ENCODE data around the gene CC2D2A.
"Not testable (repeated sequence)": the region's sequence is repeated elsewhere in the genome, so short reads cannot be mapped to it uniquely, and the experiment has no call there.

Gene CC2D2A

GRCh38 chr4:15507679-15508078 is 38.0 kb downstream of the CC2D2A start:
- no peak overlapping the region for H3K4me3 ChIP-seq (ENCODE audit: low read depth, low read length)

GRCh38 chr4:15510961-15511360 is 41.3 kb downstream of the CC2D2A start:
- no peak overlapping the region for H3K4me3 ChIP-seq (ENCODE audit: low read depth, low read length)
- DNase-seq (ENCODE audit: low read depth): no peak
- TF ChIP-seq, protein P1, sequence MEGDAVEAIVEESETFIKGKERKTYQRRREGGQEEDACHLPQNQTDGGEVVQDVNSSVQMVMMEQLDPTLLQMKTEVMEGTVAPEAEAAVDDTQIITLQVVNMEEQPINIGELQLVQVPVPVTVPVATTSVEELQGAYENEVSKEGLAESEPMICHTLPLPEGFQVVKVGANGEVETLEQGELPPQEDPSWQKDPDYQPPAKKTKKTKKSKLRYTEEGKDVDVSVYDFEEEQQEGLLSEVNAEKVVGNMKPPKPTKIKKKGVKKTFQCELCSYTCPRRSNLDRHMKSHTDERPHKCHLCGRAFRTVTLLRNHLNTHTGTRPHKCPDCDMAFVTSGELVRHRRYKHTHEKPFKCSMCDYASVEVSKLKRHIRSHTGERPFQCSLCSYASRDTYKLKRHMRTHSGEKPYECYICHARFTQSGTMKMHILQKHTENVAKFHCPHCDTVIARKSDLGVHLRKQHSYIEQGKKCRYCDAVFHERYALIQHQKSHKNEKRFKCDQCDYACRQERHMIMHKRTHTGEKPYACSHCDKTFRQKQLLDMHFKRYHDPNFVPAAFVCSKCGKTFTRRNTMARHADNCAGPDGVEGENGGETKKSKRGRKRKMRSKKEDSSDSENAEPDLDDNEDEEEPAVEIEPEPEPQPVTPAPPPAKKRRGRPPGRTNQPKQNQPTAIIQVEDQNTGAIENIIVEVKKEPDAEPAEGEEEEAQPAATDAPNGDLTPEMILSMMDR (IDR thresholded peaks at IDR 0.05; ENCODE audit: low read depth, low read length, missing control alignments): no peak

More at GRCh38 chr4:15507679-15508078, 38.0 kb downstream of the CC2D2A start:
- TF ChIP-seq, protein P1 (IDR thresholded peaks at IDR 0.05; ENCODE audit: low read depth, low read length, missing control alignments): no peak
- no peak for DNase-seq (ENCODE audit: low read depth)

DNA sequence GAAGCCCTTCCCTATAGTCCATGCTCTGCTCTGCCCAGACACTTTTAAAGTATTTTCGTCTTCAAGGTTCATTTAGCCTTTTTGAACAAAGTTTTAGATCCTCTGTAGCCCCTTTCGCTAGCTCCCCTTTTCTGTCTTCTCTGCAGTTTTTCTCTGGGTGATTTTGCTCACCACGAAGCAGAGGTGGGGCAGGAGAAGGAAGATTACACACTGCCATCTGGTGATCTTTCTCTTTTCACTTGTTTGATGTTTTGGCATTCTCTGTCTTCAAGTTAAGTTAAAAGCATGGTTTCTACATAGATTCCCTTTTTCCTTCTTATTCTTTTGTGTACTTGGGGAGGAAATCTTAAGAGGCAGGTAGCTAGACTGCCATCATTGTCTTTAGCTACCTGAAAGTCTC is 43.9 kb downstream of the CC2D2A start:
- TF ChIP-seq, protein P1 (IDR thresholded peaks at IDR 0.05; ENCODE audit: low read depth, low read length, missing control alignments): no peak
- no peak for DNase-seq (ENCODE audit: low read depth)
- H3K4me3 ChIP-seq (ENCODE audit: low read depth, low read length): no peak overlapping the region

GRCh38 chr4:15515106-15515505 is 45.4 kb downstream of the CC2D2A start:
- no peak overlapping the region for H3K4me3 ChIP-seq (ENCODE audit: low read depth, low read length)
- no peak for DNase-seq (ENCODE audit: low read depth)
- TF ChIP-seq, protein P1 (IDR thresholded peaks at IDR 0.05; ENCODE audit: low read depth, low read length, missing control alignments): no peak

DNA sequence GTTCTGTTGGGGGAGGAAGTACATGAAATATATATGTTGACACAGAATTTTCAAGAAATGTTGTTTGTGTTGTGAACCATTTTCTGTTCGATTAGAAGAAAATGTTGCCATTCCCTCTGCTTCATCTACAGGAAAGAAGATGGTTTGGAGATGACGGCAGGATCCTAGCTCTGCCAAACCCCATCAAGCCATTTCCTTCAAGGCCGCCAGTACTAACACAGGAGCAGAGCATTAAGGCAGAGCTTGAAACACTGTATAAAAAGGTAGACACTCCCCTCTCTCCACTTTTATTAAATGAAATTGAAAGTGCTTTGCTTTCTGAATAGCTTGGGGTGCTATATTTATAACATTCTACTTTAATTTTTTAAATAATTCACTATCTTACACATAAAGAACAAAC is 46.8 kb downstream of the CC2D2A start:
- TF ChIP-seq, protein P1 (IDR thresholded peaks at IDR 0.05; ENCODE audit: low read depth, low read length, missing control alignments): no peak
- DNase-seq (ENCODE audit: low read depth): no peak
- H3K4me3 ChIP-seq (ENCODE audit: low read depth, low read length): no peak overlapping the region

DNA sequence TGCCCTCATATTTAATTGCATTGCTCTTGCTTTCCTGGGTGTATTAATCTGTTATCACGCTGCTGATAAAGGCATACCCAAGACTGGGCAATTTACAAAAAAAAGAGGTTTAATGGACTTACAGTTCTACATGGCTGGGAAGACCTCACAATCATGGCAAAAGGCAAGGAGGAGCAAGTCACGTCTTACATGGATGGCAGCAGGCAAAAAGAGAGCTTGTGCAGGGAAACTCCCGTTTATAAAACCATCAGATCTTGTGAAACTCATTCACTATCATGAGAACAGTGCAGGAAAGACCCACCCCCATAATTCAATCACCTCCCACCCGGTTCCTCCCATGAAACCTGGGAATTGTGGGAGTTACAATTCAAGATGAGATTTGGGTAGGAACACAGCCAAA is 48.0 kb downstream of the CC2D2A start:
- H3K4me3 ChIP-seq (ENCODE audit: low read depth, low read length); DNase-seq (ENCODE audit: low read depth): not testable (repeated sequence)

- DNase-seq (ENCODE audit: low read depth): no peak
- TF ChIP-seq, protein P1 (IDR thresholded peaks at IDR 0.05; ENCODE audit: low read depth, low read length, missing control alignments): no peak
- no peak overlapping the region for H3K4me3 ChIP-seq (ENCODE audit: low read depth, low read length)
Observed at GRCh38 chr4:15521442-15522039, 51.9 kb downstream of the CC2D2A start.

Data from GM12864 (cell line).